Measurements from ENCODE around the gene PUM2. TPM values are rescaled to one million over a fixed set of nuclear protein-coding genes. Genes with fewer than 3 reads are reported as not detected.

The PUM2 gene, protein sequence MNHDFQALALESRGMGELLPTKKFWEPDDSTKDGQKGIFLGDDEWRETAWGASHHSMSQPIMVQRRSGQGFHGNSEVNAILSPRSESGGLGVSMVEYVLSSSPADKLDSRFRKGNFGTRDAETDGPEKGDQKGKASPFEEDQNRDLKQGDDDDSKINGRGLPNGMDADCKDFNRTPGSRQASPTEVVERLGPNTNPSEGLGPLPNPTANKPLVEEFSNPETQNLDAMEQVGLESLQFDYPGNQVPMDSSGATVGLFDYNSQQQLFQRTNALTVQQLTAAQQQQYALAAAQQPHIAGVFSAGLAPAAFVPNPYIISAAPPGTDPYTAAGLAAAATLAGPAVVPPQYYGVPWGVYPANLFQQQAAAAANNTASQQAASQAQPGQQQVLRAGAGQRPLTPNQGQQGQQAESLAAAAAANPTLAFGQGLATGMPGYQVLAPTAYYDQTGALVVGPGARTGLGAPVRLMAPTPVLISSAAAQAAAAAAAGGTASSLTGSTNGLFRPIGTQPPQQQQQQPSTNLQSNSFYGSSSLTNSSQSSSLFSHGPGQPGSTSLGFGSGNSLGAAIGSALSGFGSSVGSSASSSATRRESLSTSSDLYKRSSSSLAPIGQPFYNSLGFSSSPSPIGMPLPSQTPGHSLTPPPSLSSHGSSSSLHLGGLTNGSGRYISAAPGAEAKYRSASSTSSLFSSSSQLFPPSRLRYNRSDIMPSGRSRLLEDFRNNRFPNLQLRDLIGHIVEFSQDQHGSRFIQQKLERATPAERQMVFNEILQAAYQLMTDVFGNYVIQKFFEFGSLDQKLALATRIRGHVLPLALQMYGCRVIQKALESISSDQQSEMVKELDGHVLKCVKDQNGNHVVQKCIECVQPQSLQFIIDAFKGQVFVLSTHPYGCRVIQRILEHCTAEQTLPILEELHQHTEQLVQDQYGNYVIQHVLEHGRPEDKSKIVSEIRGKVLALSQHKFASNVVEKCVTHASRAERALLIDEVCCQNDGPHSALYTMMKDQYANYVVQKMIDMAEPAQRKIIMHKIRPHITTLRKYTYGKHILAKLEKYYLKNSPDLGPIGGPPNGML
- total RNA-seq (10 to 100 TPM; 37.8 to 75.4 (median 63.2) TPM), polyA plus RNA-seq (10 to 100 TPM; 18.6 to 31.8 TPM)
- long read RNA-seq, donor 1, partial matches to known transcripts: 11 of 25 reads
- long read RNA-seq, donor 1, other reads (novel, unspliced or antisense): 14 of 25 reads
- long read RNA-seq, donor 2, partial matches to known transcripts: 34 of 39 reads
- long read RNA-seq, donor 2, other reads (novel, unspliced or antisense): 5 of 39 reads
- long read RNA-seq, donor 3, partial matches to known transcripts: 6 of 13 reads
- long read RNA-seq, donor 3, other reads (novel, unspliced or antisense): 7 of 13 reads

DNA sequence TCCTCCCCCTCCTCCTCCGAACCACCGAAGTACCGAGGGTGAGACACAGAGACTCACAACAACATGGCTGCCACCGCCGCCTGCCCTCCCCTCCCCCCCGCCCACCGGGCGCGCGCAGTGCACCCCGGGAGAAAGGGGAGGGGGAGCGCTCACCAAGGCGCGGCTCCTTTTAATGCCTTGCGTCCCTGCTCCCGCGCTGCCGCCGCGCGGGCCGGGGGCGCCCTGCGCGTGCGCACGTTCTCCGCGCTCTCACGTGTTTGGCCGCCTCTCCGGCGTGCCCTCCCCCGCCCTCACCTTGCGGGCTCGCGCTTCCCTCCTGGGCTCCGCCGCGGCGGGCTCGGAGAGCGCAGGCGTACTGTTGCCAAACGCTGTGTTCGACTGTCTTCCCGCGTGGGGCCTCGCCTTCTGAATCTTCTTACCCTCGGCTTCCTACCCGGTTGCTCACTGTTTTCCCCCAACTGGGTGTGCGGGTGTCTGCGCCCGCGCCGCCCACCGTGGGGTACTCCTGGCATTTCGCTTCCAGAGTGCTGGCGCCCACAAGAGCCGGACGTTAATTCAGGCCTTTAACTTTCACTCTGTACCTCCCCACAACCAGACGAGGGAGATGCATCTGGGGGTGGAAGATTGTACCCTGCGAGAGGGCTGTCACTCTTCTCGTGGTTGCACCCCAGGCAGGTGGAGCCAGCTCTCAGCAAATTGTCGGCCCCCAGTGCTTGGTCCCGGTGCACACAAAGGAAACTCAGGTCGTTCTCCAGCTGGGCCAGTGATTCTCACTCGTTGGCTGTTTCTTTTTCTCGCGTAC, at the start of gene PUM2:
Gene PUM2 (minus strand): TSS at position 92 of the 802 bp plus-strand sequence. CDS start 23,484 bp downstream, outside the sequence.
- no peaks in the 10 kb centered on the region for H3K27me3 ChIP-seq
- peaks cover 0 to 8% (median 0%) of the 10 kb centered on the region in 9 donors for H3K36me3 ChIP-seq
- intact Hi-C loops (cut with DNase I): no loop called here
- TF ChIP-seq, protein P1, sequence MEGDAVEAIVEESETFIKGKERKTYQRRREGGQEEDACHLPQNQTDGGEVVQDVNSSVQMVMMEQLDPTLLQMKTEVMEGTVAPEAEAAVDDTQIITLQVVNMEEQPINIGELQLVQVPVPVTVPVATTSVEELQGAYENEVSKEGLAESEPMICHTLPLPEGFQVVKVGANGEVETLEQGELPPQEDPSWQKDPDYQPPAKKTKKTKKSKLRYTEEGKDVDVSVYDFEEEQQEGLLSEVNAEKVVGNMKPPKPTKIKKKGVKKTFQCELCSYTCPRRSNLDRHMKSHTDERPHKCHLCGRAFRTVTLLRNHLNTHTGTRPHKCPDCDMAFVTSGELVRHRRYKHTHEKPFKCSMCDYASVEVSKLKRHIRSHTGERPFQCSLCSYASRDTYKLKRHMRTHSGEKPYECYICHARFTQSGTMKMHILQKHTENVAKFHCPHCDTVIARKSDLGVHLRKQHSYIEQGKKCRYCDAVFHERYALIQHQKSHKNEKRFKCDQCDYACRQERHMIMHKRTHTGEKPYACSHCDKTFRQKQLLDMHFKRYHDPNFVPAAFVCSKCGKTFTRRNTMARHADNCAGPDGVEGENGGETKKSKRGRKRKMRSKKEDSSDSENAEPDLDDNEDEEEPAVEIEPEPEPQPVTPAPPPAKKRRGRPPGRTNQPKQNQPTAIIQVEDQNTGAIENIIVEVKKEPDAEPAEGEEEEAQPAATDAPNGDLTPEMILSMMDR (IDR thresholded peaks at IDR 0.05): peak in 2 of 12 donors; percentile 2 to 15
- TF ChIP-seq POLR2A (IDR thresholded peaks at IDR 0.05): peak in 1 of 2 donors; percentile 80
- no peaks in the 10 kb centered on the region for H3K9me3 ChIP-seq
- peak; percentile 93 to 96 (median 95) for DNase-seq
- ATAC-seq: peak; percentile 95 to 98 (median 98)
- H3K27ac ChIP-seq: peak within 1 kb of the TSS; percentile 86 to 98 (median 94)
- WGBS, 4 donors: 1% methylated on average over 46 to 66 of the region's 70 CpGs
- peak within 1 kb of the TSS; percentile 66 to 97 (median 89) for H3K4me3 ChIP-seq
- H3K4me1 ChIP-seq: peaks cover 5 to 54% (median 42%) of the 10 kb centered on the region in 12 donors

DNA sequence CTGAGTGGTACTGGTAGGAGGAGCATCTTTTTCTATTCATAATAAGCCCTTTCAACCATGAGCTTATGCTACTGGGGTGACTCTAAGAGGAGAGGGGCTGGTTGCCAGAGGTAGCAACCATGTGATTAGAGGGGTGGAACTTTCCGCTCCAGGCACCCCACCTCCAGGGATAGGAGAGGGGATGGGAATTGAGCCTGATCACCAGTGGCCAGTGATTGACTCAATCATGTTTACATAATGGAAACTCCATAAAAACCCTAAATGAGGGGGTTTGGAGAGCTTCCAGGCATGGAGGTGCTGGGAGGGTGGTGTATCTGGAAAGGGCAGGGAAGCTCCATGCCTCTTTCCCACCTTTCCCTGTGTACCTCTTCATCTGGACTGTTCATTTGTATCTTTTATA, 49.7 kb upstream of the PUM2 start:
- Histone ChIP-seq H3K4me1 (no peaks in the 10 kb centered on the region), H3K27ac (no peak overlapping the region), H3K36me3 (no peaks in the 10 kb centered on the region), H3K27me3 (no peaks in the 10 kb centered on the region), H3K9me3 (no peaks in the 10 kb centered on the region), H3K4me3 (no peak overlapping the region)
- TF ChIP-seq, protein P1 (IDR thresholded peaks at IDR 0.05): no peak
- no peak for TF ChIP-seq POLR2A (IDR thresholded peaks at IDR 0.05)
- ATAC-seq (no peak), DNase-seq (no peak)
- 74 to 100% (median 94%) methylated on average over 1 of the region's 1 CpG for WGBS, 4 donors
- intact Hi-C loops (cut with DNase I): no loop called here

DNA sequence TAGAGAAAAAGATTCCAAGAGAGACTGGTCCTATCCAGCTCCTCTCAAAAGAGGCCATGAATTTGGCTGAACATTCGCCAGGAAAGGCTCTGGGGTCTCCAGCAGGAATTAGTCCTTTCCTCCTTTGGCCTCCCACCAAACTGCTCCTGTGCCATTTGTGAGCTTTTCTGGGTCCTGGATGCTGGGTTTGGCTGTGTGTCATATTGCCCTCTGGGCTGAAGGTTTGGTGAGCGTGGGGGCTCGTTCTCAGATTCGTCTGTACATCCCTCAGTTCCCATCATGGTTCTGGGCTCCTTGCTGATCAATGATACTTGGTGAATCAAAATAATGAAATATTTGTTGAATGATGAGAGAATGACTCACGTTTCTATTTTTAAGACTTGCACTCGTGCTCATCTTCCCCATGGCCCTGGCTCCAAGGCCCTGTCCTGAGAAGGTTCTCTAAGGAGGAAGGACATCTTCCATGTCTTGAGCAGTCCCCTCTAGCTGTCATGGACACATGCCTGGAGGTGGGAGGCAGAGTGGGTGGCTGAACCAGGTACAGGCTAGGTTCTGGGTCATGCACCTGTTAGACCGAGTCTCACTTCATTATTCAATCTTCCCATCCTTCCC, 48.4 kb upstream of the PUM2 start:
- intact Hi-C loops (cut with DNase I): loop anchor here in 1 of 10 donors (10.0 kb wide), 1 partner anchor 566 kb away; no protein-coding TSS in a partner anchor
- ATAC-seq (no peak), DNase-seq (no peak)
- H3K4me3 ChIP-seq: no peak overlapping the region
- TF ChIP-seq POLR2A (IDR thresholded peaks at IDR 0.05): no peak
- TF ChIP-seq, protein P1 (IDR thresholded peaks at IDR 0.05): no peak
- no peaks in the 10 kb centered on the region for H3K36me3 ChIP-seq
- H3K27ac ChIP-seq: no peak overlapping the region
- 72 to 75% (median 74%) methylated on average over 7 of the region's 7 CpGs for WGBS, 4 donors
- no peaks in the 10 kb centered on the region for H3K27me3 ChIP-seq
- H3K9me3 ChIP-seq: no peaks in the 10 kb centered on the region
- no peaks in the 10 kb centered on the region for H3K4me1 ChIP-seq
